ENCODE measurements around the gene ZNF599.

ZNF599 gene

GRCh38 chr19:34744896-34745690 lies 27.9 kb downstream of the ZNF599 start:
- no peak for DNase-seq (ENCODE audit: low read depth in 2 of 2)

DNA sequence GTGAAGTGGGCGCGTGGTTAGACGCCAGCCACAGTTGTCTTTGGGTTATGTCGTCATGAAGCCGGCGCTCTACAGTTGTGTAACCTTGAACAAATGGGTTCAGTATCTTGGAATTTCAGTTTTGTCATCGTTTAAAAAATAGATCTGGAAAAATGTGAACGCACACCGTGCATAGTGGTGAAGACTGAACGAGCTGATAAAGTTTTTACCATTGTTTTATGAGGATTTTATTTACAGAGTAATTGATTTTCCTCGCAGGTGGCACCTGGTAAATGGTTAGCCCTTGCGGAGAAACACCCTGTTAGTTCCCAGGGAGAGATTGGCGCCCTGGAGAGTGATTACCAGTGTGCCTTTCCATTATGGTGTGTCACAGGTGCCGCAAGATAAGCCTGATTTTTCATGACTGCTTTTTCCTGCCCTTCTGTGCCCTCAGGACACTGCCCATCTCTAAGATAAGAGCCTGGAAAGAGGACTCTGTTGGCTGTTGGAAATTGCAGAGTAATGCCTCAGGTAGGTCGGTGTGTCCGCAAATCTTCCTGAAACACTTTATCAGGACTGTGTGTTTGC lies 38.4 kb downstream of the ZNF599 start:
- DNase-seq (ENCODE audit: low read depth in 2 of 2) = peak; percentile 43 to 44

- DNase-seq (ENCODE audit: low read depth in 2 of 2) = peak; percentile 70 to 75
Measured at GRCh38 chr19:34733746-34734536, 39.1 kb downstream of the ZNF599 start, which contains the start of gene ZNF181. Gene ZNF181 (plus strand): TSS chr19:34734243. CDS start chr19:34735038, 795 bp downstream.

DNA sequence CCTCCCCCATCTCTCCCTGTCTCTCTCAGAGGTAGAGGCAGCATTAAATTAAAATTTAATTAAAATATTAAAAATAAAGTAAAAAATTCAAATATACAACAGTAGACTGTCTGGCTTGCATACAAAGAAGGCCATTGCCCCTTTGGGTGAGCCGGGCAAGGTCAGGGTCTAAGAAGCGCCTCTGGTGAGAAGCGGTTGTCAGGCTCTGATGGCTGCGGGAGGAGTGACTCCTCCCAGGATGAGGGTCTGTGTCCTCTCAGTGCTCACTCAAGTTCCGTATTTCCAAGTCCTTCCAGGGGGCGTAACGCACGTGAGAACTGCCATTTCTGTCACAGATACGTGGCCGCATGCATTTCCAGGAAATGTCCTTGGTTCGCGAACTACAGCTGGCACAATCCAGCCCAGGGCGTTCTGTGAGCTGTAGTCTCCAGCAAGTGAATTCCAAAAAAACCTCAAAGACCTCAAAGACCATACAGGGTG lies 39.7 kb downstream of the ZNF599 start:
- DNase-seq (ENCODE audit: low read depth in 2 of 2) = no peak

DNA sequence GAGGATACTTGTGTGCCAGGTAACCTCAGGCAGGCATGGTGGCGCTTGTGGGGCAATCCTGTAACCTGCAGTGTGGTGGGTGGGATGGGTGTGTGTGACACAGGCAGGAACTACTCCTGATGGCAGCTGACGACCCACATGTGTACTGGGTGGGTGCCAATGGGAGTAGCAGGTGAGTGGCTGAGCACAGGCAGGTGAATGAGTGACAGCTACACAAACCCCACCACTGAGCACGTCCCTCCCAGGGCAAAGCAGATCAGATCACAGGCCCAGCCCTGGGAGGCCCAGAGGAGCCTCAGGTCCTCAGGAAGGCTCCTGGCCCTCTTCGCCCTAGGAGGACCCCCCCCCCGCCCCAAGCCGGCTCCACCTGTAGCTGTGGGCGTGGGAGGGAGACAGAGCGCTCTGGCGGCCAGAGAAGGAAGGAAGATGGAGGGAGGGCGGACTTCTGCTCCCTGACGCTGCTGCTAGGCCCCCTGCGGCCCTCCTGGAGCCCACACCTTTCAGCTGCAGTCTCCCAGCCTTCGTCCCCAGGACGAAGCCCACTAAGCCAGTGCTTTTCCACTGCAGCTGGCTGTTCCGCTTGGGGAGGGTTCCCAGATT lies 40.3 kb downstream of the ZNF599 start:
- DNase-seq (ENCODE audit: low read depth in 2 of 2) = no peak

- no peak for DNase-seq (ENCODE audit: low read depth in 2 of 2)
Measured at GRCh38 chr19:34731964-34732363, 41.1 kb downstream of the ZNF599 start.

DNA sequence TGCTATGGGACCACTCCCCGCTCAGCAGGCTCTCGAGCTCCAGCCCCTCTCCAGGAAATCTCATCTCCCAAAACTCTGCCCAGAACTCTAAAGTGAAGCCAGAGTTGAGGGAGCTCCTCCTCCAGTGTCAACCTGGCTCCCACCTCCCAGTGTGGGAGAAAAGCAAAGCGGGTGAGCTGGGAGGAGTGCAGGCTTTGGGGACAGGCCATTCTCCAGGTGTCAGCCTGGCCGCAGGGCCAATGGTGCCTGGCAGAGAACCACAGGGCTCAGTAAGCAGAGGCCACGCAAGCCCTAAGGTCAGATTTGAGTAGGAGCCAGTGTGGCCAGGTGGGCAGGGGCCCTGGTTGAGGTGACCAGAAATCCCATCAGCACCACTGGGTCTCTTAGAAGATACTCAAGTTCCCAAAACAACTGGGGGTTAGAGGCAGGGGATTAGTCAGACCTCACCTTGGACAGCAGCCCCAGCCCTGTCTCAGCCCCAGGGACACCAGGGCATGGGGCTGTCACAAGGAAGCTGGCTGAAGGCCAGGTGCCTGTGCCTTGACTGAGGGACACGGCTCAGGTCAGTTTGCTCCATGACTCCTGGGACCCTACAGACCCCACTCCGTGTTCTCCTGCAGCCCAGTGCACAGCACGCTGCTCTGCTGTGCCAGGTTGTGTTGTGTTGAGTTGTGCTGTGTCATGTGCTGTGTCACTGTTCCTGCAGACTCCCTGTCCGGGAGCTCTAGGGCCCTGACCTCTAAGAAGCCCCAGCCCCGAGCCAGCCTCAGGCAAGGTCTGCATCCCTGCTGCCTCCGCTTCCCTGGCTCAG lies 41.8 kb downstream of the ZNF599 start:
- no peak for DNase-seq (ENCODE audit: low read depth in 2 of 2)

DNA sequence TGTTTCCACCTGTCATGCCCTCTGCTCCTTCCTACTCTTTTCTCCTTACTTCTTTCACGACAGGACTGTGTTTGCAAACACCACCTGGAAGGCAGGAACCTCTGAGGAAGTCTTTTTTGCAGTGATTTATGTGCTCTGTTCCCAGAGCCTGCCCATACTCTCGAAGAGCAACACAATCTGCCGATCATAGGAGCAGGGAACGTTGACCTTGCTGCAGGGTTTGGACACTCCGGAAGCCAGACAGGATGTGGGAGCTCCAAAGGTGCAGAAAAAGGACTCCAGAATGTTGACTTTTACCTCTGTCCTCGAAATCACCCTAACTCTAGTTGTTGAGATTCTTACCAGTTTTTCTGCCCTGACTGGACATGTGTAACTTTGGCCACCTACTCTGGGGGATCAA lies 47.6 kb downstream of the ZNF599 start:
- DNase-seq (ENCODE audit: low read depth in 2 of 2) = no peak

DNA sequence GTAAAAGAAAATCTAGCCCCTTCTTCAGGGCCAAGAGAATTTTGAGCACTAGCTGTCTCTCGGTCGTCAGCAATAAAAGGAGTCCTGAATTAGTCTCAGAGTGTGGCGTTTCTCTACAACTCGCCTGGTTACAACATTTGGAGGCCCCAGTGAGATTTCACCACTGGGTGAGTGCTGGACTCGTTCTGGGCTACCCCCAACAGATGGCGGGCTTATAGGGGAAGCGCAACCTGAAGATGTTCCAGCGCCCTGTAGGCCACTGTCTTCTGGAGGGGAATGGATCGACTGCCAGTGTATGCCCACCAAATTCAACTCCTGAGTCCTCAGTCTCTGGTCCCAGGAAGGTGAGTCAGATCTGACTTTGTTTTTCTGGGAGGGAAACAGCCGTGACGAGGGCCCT lies 50.7 kb downstream of the ZNF599 start:
- no peak for DNase-seq (ENCODE audit: low read depth in 2 of 2)

DNA sequence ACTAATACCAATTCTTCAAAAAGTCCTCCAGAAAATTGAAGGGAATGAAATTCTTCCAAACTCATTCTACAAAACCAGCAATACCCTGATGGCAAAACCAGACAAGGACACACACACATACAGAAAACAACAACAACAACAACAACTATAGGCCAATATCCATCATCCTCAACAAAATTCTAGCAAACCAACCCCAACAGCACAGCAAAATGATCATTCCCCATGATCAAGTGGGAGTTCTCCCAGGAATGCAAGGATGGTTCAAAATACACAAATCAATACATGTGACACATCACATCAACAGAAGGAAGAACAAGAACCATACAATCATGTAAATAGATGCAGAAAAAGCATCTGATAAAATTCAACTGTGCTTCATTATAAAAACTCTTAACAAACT lies 57.7 kb downstream of the ZNF599 start:
- no peak for DNase-seq (ENCODE audit: low read depth in 2 of 2)

GRCh38 chr19:34713262-34713637 lies 59.8 kb downstream of the ZNF599 start:
- no peak for DNase-seq (ENCODE audit: low read depth in 2 of 2)

GRCh38 chr19:34712395-34713261 lies 60.4 kb downstream of the ZNF599 start:
- peak; percentile 25 to 32 for DNase-seq (ENCODE audit: low read depth in 2 of 2)

GRCh38 chr19:34711890-34712289 lies 61.1 kb downstream of the ZNF599 start:
- DNase-seq (ENCODE audit: low read depth in 2 of 2) = no peak
